SU-DHL-6 (cell line): ENCODE measurements around the gene AKAP6.

Experiments
- CTCF ChIP-seq: fragments of 200-600 bp; sonication (generic); IDR thresholded peaks from one replicate; pipeline ENCODE4 v1.5.1; 2017; ENCODE audit warnings: antibody characterized with exemption, mild to moderate bottlenecking, low read length, moderate library complexity; ENCODE audit not compliant: insufficient read depth, poor library complexity, severe bottlenecking
- EZH2phosphoT487 ChIP-seq: fragments of 200-600 bp; sonication (generic), shearing (Covaris generic); conservative IDR thresholded peaks from 2 replicates; pipeline ENCODE4 v1.6.1; 2018; ENCODE audit warnings: mild to moderate bottlenecking, antibody characterized with exemption, low read length, moderate library complexity, mixed read lengths

DNA sequence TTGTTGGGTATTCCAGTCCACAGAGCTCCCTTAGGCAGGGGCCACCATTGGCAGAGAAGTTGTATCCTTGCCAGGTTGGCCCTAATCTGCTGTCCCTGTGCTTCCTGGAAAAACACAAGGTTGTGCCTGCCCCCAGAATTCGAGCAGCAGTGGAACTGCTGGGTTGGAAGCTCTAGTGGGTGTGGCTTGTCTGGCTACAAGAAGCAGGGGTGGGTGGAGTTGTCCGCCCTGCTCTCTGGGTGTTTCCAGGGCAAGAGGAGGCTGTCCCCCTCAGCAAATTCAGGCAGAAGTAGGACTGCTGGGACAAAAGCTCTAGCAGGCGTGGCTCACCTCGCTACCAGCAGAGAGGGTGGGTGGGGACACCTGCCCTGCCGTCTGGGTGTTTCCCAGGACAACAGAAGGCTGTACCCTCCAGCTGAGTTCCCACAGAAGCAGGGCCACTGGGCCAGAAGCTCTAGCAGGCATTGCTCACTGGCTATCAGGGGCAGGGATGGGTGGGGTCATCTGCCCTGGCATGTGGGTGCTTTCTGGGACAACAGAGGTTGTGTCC is 536.8 kb downstream of the AKAP6 start:
- TF ChIP-seq CTCF (no peak), EZH2phosphoT487 (no peak)
